ENCODE measurements around the gene SH3RF3.

DNA sequence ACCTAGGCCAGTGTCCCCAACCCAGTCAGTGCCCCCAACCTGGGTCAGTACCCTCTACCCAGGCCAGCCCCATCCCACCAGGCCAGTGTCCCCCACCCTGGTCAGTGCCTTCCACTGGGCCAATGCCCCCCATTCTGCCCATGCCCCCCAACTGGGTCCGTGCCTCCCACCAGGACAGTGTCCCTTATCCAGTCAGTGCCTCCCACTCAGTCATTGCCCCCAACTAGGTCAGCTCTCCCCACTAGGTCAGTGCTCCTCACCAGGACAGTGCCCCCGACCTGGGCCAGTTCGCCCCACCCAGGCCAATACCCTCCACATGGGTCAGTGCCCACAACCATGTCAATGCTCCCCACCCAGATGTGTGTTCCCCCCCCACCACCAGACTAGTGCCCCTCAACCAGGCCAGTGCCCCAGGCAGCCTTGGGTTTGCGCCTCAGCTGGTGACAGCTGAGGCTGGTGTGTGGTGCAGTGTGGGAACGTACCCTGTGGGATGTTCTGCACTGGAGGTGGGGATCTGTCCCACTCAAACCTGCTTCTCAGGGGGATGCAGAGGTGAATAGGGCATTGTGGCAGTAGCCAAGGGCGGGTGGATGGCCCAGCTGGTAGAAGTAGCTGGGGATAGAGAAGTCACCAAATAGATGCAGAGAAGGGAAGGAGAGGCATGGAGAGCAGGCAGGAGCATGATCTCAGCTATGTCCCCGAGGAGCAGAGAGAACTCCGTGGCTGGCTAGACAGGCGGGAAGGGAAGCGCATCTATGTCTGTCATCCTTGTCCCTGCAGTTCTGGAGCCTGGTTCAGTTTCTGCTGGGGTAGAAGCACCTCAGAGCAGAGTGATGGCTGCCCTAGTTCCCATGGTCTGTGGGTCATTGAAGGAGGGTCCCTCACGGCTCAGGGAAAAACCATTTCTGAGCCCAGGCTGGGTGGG, 168.8 kb downstream of the SH3RF3 start:
- TF ChIP-seq POLR2AphosphoS5 (IDR thresholded peaks at IDR 0.05; ENCODE audit: low read depth, low read length) (no peak), POLR2A (IDR thresholded peaks at IDR 0.05; ENCODE audit: low read depth, low read length) (no peak), SPI1 (IDR thresholded peaks at IDR 0.05; ENCODE audit: low read depth, low read length) (no peak), TAF1 (IDR thresholded peaks at IDR 0.05; ENCODE audit: low read depth, low read length) (no peak)
